Measurements from ENCODE around the gene SEMA4D. TPM values are rescaled to one million over a fixed set of nuclear protein-coding genes. Genes with fewer than 3 reads are reported as not detected.

SEMA4D gene
- total and polyA plus RNA-seq, 2 of the 13 experiments (the other 11 are each of a cell fraction or from before 2014, with no cell fraction given): 0.13 to 0.16 TPM

GRCh38 chr9:89450213-89450612 lies 47.7 kb downstream of the SEMA4D start:
- ChIA-PET CTCF (ENCODE audit: low intra/inter-chr PET ratio, low total read pairs) (no interaction called here), POLR2A (no interaction called here)
- no peak overlapping the region for H3K9ac ChIP-seq (ENCODE audit: insufficient read depth, low read depth, low read length)
- no peak overlapping the region for H2AFZ ChIP-seq (ENCODE audit: low read length)
- no peak overlapping the region for H3K4me3 ChIP-seq (replicated peaks in 1 of 3; ENCODE audit: insufficient read depth in 1 of 3, low read depth in 2 of 3, low read length in 3 of 3)
- no peaks in the 10 kb centered on the region for H3K79me2 ChIP-seq (ENCODE audit: insufficient read depth, low read length)
- no peak for FAIRE-seq
- H3K36me3 ChIP-seq (replicated peaks in 1 of 2; ENCODE audit: control insufficient read depth in 1 of 2, insufficient read depth in 2 of 2, low read length in 2 of 2): no peaks in the 10 kb centered on the region
- in situ Hi-C loops (cut with HindIII; ENCODE audit: extremely low pct_ligation_motif_present, low pct_unique_long_range_greater_than_20kb) (no loop called here), intact Hi-C loops (cut with micrococcal nuclease; ENCODE audit: unreplicated experiment) (no loop called here)
- no peak for DNase-seq (ENCODE audit: low spot score)
- H3K27me3 ChIP-seq (ENCODE audit: control insufficient read depth in 1 of 2, insufficient read depth in 2 of 2, low read length in 2 of 2): peaks cover 2 to 5% of the 10 kb centered on the region in 2 experiments; a peak in 2 of 5 replicates
- H3K4me2 ChIP-seq (ENCODE audit: low read depth, low read length): no peak overlapping the region
- no TSS peak for BruUV-seq (replicated peaks)
- no peaks in the 10 kb centered on the region for H3K9me3 ChIP-seq (ENCODE audit: low read length)
- no peak for ATAC-seq
- no peak overlapping the region for H3K27ac ChIP-seq (ENCODE audit: extremely low read length, insufficient read depth, low read length)
- H4K20me1 ChIP-seq (ENCODE audit: insufficient read depth, low read length): no peaks in the 10 kb centered on the region
- WGBS (ENCODE audit: low lambda C conversion rate): 46% methylated on average over 2 of the region's 2 CpGs
- H3K4me1 ChIP-seq (ENCODE audit: insufficient read depth, low read length): no peaks in the 10 kb centered on the region
- TF ChIP-seq NONO (IDR thresholded peaks at IDR 0.05) (no peak), NONO (CRISPR knock-in tag; conservative IDR thresholded peaks at IDR 0.05) (no peak), CREM (IDR thresholded peaks at IDR 0.05) (no peak), CREM (CRISPR knock-in tag; IDR thresholded peaks at IDR 0.05) (no peak)

- DNase-seq (ENCODE audit: low spot score) (no peak), FAIRE-seq (no peak), ATAC-seq (no peak)
- intact Hi-C loops (cut with micrococcal nuclease; ENCODE audit: unreplicated experiment) (no loop called here), in situ Hi-C loops (cut with HindIII; ENCODE audit: extremely low pct_ligation_motif_present, low pct_unique_long_range_greater_than_20kb) (no loop called here)
- H2AFZ ChIP-seq (ENCODE audit: low read length): no peak overlapping the region
- ChIA-PET CTCF (ENCODE audit: low intra/inter-chr PET ratio, low total read pairs) (no interaction called here), POLR2A (no interaction called here)
- H4K20me1 ChIP-seq (ENCODE audit: insufficient read depth, low read length): no peaks in the 10 kb centered on the region
- 57% methylated on average over 17 of the region's 17 CpGs for WGBS (ENCODE audit: low lambda C conversion rate)
- H3K27me3 ChIP-seq (ENCODE audit: control insufficient read depth in 1 of 2, insufficient read depth in 2 of 2, low read length in 2 of 2): peaks cover 2 to 6% of the 10 kb centered on the region in 2 experiments; a peak in 3 of 5 replicates
- H3K79me2 ChIP-seq (ENCODE audit: insufficient read depth, low read length): no peaks in the 10 kb centered on the region
- H3K27ac ChIP-seq (ENCODE audit: extremely low read length, insufficient read depth, low read length): no peak overlapping the region
- H3K9me3 ChIP-seq (ENCODE audit: low read length): no peaks in the 10 kb centered on the region
- H3K9ac ChIP-seq (ENCODE audit: insufficient read depth, low read depth, low read length): no peak overlapping the region
- no peaks in the 10 kb centered on the region for H3K4me1 ChIP-seq (ENCODE audit: insufficient read depth, low read length)
- H3K36me3 ChIP-seq (replicated peaks in 1 of 2; ENCODE audit: control insufficient read depth in 1 of 2, insufficient read depth in 2 of 2, low read length in 2 of 2): no peaks in the 10 kb centered on the region
- no TSS peak for BruUV-seq (replicated peaks)
- no peak overlapping the region for H3K4me2 ChIP-seq (ENCODE audit: low read depth, low read length)
- no peak overlapping the region for H3K4me3 ChIP-seq (replicated peaks in 1 of 3; ENCODE audit: insufficient read depth in 1 of 3, low read depth in 2 of 3, low read length in 3 of 3)
- TF ChIP-seq NCOA2 (CRISPR knock-in tag; IDR thresholded peaks at IDR 0.05) (no peak), ZHX2 (IDR thresholded peaks at IDR 0.05; ENCODE audit: low read depth) (no peak), ZHX2 (CRISPR knock-in tag; IDR thresholded peaks at IDR 0.05; ENCODE audit: borderline replicate concordance) (no peak), ZFP36L2 (CRISPR knock-in tag; IDR thresholded peaks at IDR 0.05) (no peak), ARNT (IDR thresholded peaks at IDR 0.05) (no peak), ZNF713 (CRISPR knock-in tag; IDR thresholded peaks at IDR 0.05) (no peak), ZFYVE20 (CRISPR knock-in tag; IDR thresholded peaks at IDR 0.05; ENCODE audit: borderline replicate concordance, low read depth) (no peak), ZNF800 (CRISPR knock-in tag; IDR thresholded peaks at IDR 0.05) (no peak)
Observed at GRCh38 chr9:89449261-89449671, 48.6 kb downstream of the SEMA4D start.
